Measurements from ENCODE around the gene TFEB.

- TF ChIP-seq POLR2A (IDR thresholded peaks at IDR 0.05; ENCODE audit: low read depth) (no peak), CTCF (IDR thresholded peaks at IDR 0.05) (no peak), EP300 (IDR thresholded peaks at IDR 0.05) (no peak)
Observed at GRCh38 chr6:41721414-41721813, 14.0 kb downstream of the TFEB start.

All from esophagus muscularis mucosa (tissue), 4 donors.